Measurements from ENCODE around the gene ABTB2.

The ABTB2 gene

DNA sequence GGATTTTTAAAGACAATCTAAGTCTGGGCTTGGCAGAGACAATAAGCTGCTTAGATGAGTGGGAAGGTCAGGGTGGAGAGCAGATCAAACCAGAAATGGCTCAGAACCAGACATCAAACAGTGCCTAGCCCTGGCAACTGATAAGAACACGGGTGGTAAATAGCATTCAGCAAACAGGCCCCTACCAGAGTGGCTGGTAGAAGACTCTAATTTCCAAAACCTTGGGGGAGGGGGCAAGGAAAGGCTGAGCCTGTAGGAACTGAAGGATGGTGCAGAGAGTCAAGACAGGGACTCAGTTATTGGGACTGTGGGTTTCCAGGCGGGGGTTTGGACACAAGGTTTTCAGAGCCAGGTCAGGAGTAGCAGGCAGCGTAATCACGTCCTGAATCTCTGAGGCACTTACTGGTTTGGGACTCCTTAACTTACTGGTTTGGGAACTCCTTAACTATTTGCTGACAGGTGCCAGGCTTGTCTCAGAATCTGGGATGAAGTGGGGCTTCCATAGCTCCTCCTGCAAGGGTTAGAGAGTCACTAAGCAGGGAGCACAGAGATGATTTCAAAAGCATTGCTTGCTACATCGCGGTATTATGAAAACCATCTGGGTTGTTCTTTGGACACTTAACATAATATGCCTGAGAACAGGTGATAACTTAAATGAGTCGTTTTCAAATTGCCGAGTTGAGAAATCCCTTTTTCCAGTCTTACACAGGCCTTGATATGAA is 5.7 kb upstream of the ABTB2 start:
- DNase-seq (ENCODE audit: low read depth in 2 of 3, low spot score in 2 of 3): no peak

DNA sequence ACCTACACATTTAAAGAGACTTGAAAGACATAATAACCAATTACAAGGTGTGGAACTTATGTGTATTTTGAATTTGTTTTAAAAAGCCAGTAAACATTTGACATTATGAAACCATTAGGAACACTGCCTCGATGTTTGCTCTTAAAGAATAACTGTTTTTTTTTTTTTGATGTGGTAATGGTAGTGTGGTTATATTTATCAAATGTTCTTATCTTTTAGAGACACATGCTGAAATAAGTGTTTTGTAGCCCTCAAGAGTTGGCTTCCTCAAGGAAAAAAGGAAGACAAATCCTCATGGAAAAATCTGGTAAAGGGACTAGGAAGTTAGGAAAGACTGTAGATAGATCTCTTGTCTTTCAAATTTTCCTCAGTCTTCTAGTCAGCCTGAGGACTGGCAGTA is 2.2 kb upstream of the ABTB2 start:
- DNase-seq (ENCODE audit: low read depth in 2 of 3, low spot score in 2 of 3): no peak

DNA sequence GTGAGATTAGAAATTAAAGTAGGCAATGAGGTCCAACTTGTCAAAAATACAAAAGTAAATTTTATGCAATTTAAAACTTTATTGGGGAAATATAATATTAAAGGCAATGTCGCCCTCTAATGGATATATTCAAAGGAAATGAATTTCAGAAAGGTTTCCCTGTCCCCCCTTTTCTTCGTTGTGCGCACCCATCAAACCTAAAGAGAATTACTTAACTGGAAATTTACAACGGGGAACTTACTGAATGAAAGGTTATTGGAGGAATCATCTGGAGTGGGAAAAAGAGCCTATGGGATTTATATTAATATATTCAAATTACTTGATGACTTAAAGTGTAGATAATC is 1.7 kb upstream of the ABTB2 start:
- DNase-seq (ENCODE audit: low read depth in 2 of 3, low spot score in 2 of 3): no peak

DNA sequence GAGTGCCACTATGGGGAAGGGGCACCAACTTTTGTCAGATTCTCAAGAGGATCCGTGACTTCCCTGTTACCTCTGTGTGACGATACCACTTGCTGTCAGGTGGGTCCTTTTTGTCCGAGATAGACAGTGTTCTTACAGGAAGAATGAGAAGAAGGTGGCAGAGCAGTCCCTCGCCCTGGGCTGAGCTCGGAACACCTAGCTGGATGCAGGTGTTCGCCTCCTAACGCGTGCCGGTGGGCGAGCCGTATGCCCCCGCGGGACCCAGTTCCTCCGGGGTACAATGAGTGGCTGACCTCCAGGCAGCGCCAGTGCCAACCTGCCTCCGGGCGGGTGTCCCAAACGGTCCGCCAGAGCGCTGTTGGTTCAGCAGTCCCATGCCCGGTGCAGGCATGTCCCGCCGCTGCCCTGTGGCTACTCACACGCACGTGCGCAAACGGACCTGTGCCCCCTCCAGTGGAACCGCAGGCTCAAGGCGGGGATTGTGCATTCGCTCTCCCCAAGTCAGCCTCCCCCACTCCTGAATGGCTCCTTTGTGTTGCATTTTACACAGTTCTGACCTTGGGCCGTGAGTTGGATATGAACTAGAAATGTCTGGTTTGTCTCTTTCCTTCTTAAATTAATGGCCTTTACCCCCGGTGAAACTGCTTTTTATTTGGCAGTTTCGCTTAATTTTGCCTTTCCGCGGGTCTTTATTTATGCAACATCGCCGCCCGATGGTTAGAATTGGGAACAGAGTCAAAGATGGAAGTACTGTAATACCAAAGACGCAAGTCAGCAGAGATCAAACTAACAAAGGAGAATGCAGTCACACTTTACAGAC is 1.1 kb upstream of the ABTB2 start:
- DNase-seq (ENCODE audit: low read depth in 2 of 3, low spot score in 2 of 3): peak; percentile 23 to 39 (median 28)

DNA sequence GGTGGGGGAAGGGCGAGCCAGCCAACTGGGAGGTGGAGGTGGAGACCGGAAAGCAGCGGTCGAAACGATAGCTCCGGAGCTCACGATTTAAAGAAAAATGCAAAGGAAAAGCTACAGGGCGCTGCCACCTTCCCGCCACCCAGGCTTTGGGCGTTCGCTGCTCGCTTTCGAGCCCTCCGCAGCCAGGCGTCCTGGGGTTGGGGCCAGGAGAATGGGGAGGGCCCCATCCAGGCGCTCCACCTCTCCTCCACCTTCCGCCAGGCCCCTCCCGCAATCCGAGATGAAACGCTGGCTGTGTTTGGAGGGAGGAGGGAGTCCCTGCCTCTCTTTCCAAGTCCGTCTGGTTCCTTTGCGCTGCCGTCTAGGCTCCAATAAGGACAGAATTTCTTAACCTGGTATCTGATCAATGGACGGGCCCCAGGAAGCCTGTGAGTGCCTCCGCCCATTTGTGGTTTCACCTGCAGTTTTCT is 483 bp upstream of the ABTB2 start:
- peak in 1 of 3 experiments; percentile 18 for DNase-seq (ENCODE audit: low read depth in 2 of 3, low spot score in 2 of 3)

DNA sequence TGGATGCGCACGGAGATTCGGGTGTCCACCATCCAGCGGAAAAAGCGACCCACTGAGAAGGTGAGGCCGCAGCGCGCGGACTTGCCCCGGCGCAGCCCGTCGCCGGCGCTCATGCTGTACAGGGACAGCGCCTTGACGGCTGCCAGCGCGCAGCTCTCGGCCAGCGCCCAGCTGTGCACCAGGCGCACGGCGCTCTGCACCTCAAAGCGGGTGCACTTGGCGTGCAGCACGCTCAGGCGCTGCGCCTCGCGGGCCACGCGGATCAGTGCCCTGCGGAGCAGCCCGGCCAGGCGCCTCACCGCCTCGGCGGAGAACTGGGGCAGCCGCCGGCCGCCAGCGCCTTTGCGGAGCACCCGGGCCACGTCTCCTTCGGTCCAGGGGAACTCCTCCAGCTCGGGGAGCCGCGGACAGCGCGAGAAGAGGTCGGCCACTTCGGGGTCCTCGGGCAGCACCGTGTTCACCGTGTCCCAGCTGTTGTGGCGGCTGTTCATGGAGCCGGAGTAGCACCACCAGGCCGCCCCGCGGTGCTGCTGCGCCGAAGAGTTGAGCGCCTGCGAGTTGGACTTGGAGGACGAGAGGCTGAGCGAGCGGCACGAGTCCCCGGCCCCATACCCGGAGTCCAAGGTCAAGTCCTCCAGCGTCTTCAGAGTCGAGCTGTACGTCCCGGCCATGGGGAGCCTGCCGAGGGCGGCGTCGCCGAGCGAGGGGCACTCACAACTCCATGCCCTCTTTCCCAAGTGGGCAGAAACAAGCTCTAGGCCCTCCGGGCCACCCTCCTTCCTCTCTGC is 703 bp downstream of the ABTB2 start:
- DNase-seq (ENCODE audit: low read depth in 2 of 3, low spot score in 2 of 3): peak in 2 of 3 experiments; percentile 12 to 14

DNA sequence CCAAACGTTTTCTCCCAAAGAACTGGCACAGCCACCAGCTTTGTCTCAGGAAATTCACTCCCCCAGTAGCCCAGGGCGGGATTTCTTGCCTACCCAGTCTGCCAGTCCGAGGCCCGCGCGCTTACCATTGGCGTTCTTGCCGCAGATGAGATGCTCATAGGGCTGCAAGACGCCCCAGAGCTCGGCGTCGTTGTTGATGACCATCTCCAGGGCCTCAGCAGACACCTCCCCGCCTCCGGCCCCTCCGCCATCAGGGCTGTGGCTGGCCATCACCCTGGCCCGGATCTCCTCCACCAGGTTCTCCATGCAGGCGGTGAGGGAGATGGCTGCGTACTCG is 1.3 kb downstream of the ABTB2 start:
- DNase-seq (ENCODE audit: low read depth in 2 of 3, low spot score in 2 of 3): no peak

DNA sequence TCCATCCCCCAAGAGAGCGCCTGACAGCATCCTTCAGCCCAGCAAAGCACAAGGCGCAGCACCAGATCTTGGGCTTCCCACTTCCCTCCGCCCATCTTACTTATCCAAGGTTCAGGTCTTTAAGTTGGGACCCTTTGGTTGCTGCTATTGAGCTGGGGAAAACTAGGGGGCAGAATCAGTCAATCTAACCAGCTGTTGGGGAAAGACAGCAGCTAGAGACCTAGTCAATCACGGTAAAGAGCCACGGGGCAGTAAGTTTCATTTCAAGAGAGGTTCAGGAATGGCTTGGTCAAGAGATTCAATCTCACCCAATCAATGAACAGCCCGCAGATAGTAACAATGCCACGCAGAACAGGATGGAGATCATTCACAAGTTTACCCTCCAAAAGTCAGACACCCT is 1.7 kb downstream of the ABTB2 start:
- no peak for DNase-seq (ENCODE audit: low read depth in 2 of 3, low spot score in 2 of 3)

DNA sequence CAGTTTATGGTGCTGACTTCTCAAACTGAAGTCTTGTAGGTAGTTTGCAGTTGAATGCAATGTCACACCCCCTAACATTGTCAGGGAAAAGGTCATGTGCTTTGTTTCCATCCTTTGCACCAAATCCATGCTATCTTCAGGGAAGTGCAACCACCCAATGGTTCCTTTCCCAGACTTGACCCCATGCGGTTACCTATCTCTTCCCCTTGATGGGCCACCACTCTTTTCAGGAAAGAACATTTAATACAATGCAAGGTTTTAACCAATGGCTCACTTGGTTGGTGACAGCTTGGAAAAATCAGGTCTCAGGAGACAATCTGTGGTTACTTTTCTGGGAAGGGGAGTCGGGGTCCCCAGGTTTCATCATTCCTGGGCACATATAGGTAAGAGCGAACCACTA is 2.1 kb downstream of the ABTB2 start:
- no peak for DNase-seq (ENCODE audit: low read depth in 2 of 3, low spot score in 2 of 3)

DNA sequence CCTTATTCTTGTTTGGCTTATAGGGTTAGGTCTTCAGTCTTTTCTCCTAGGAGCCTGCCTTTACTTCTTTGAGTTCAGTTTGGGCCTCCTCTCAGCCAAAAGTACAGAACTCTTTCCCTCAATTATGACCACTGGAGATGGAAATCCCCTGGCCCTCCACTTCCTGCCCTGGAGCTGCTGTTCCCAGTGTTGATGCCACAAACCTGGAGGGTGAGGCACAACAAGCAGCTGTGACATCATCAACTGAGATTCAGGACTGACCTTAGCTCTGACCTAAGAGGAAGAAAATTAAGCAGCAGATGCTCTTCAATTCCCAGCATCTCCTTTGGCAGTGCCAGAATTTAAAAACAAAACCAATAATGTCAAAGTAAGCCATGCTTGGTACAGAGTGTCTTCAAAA is 3.0 kb downstream of the ABTB2 start:
- DNase-seq (ENCODE audit: low read depth in 2 of 3, low spot score in 2 of 3): no peak

DNA sequence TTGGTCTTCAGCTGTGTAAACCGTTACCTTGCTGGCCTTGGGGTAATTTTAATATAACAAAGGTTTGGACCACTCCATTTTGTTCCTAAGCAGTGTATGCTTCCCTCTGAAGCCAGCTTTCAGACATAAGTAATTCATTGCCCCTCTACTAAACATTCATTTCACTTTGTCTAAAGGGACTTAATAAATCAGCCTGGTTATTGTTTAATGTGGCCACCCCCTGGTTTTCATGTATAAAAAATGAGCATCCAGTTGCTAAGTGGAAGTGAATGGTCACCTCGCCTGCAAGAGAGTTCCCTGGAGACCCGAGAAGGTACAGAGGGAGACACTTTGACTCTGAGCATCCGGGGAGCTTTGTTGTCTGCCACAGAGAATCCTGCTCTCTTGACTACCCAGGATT is 3.9 kb downstream of the ABTB2 start:
- DNase-seq (ENCODE audit: low read depth in 2 of 3, low spot score in 2 of 3): no peak

DNA sequence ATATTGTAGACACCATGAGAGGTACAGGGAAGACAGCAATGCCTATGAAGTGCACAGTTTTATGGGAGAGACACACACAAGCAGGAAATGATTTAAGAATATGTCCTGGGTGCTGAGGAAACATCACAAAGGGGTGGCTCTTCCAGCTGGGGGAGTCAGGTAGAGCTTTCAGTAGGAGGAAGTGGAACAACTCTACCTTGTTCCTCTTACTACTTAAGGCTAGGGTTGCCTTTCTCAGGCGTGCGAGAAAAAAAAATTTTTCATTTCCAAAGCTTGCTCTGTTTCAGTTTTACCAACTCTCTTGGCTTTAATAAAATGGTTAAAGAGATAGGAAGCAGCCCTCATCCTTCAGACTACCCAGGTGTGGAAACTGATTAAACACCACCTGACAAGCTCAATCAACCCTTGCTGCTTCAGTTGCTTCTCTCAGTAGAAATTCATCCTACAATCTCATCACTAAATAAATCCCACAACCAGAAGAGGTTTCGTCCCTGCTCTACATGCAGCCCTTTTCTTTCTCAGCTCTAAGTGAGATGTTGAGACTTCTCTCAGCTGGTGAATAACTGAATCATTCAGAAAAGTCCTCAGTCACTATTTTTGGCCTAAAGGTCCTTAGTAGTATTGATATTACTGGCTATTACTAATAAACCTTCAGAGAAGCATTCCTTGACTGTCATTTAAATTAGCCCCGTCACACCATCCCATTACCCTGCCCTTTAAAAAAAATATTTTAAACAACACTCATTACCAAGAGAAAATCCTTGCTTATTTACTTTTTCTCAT is 5.9 kb downstream of the ABTB2 start:
- no peak for DNase-seq (ENCODE audit: low read depth in 2 of 3, low spot score in 2 of 3)

DNA sequence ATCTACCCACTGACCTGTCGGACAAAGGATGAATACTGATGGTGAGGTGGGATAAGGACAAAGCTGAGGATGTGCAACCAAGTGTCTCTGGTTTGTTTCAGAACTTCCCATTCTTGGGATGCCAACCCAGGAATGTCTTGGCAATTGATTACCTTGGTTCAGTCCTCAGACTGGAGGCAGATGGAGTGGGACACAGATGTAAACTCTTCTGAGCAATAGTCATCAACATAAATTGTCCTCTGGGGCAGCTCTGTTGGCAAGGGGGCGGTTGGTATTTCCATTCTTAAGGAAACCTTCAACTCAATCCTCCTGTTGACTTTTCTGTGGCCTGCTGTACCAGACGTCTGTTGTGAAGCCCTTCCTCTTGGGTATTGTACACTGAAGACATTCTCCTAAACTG is 6.8 kb downstream of the ABTB2 start:
- no peak for DNase-seq (ENCODE audit: low read depth in 2 of 3, low spot score in 2 of 3)

DNA sequence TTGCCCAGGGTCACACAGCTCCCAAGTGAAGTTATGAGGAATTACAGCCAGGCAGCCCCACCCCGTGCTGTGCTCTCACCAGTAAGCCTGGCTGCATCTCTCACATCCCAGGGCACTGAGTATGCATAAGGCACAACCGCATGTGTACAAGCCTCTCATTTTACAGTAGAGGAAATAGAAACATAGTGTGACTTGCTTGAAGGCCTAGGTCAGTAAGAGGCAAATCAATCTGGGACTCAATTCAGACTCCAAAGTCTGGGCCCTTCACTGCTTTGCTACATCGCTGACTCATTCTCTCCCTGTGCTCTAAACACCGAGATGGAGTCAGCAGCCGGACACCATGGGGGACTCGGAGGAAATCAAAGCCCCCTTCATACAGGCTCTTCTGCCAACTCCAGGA is 7.9 kb downstream of the ABTB2 start:
- DNase-seq (ENCODE audit: low read depth in 2 of 3, low spot score in 2 of 3): no peak

DNA sequence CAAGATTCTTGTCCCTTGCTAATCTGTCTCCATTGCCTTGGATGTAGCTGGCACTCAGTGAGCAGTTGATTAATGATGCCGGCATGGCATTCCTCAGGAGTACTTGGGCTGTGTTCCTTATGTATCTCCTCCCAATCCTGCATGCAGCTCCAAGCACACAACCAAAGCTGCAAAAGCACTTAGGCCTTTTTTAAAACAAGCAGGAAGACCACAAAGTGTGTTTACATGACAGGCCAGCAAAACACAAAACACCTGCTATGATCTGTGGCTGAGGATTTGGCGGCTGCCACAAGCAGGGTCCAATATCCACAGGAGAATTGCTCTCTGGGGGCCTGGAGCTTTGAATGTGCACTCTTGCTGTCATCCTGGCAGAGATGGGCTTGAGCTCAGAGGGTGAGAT is 8.9 kb downstream of the ABTB2 start:
- DNase-seq (ENCODE audit: low read depth in 2 of 3, low spot score in 2 of 3): no peak

DNA sequence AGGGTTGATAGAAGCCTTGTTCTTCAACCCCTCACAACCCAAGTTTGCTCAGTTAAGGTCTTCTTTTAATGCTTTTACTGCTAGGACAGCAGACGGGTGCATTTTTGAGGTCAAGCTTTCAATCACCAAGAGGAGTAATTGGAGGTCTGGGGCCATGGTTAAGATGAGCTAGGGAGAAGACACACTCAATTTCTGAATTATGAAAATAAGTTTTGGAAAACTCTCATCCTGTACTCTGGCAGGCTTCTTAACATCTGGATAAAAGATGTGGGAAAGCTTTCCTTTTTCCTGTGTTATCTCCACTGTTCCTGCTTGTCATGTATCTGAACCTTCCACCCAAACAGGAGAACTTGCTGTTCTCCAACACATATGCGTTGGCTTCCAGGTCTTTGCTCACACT is 9.7 kb downstream of the ABTB2 start:
- no peak for DNase-seq (ENCODE audit: low read depth in 2 of 3, low spot score in 2 of 3)

DNA sequence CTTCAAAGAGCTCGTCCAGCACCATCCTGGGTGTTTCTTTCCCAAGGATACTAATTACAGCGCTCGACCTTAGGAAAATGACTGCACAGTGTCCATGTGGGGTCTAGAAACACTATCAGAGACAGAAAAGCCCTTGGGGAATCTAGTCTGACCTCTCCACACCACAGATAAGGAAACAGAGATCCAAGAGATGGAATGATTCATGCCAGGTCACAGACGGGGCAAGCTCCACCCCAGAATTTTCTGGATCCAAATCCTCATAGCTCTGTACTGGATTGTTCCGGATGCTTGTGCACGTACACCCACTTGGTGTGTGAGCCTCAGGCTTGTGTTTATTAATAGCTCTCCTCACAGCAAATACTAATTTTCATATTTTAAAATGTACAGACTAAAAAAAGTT is 11.3 kb downstream of the ABTB2 start:
- no peak for DNase-seq (ENCODE audit: low read depth in 2 of 3, low spot score in 2 of 3)

DNA sequence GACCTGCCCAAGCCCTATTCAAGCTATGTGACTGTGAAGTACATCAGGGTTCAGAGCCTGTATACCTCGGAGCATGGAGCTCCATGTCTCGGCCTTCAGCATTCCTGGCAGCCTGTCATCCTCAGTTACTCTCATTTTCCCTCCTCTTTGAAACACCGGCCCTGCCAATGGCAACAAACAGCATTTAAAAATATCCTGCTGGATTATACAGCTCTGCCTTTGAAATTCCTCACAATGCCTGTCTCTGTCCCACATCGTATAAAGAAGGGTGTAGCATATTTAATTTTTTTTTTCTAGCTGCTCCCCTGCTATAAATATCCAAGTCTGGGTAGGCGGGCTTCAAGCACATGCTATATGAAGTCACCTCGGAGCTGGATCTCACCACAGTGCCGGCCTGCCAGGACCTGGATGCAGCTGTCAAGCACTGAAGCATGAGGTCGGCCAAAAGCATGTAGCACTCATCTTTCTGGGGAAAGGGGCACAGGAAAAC is 11.8 kb downstream of the ABTB2 start:
- DNase-seq (ENCODE audit: low read depth in 2 of 3, low spot score in 2 of 3): no peak

DNA sequence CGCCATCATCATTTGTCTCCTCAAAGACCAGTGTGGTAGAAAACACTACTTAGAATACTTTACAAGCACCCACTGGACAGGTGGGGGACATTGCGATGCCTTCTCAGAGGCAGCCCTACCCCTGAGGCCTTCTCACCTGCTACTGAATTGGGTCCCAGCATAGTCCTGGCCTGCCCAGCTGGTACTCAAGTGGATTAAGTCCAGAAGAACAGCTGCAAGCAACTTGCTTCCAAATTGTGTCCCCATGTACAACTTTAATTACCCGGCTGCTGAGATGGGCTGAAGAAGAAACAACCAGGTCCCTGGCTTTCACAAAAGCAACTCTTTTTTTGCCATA is 12.3 kb downstream of the ABTB2 start:
- no peak for DNase-seq (ENCODE audit: low read depth in 2 of 3, low spot score in 2 of 3)

DNA sequence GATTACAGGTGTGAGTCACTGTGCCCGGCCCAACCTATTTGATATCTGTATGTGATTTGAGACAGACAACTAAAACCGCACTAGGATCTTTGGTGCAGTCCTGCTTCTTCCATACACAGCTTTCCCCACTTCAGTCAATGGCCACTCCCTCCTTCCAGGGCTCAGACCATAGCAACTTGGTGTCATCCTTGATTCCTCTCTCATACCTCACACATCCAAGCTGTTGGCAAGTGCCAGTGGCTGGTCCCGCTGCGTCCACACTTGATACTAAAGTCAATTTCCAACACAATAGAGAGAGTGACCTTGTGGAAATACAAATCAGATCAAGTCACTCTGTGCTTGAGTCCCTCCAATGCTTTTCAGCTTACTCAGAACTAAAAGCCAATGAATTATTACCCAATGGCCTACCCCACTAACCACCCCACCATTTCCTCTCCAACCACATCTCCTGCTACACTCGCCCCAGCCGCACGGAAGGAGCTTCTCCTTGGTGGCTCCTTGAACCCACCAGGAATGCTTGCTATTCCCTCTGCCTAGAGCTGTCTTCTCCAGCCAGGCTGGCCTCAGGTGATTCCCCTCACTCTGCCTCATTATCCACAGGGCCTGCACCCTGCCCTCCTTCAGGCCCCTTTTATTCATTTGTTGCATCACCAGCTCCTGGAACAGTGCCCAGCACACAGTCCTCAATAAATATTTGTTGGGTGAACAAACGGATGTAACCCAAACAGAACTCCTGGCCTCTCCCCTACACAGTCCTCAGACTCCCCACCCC is 12.9 kb downstream of the ABTB2 start:
- DNase-seq (ENCODE audit: low read depth in 2 of 3, low spot score in 2 of 3): no peak

DNA sequence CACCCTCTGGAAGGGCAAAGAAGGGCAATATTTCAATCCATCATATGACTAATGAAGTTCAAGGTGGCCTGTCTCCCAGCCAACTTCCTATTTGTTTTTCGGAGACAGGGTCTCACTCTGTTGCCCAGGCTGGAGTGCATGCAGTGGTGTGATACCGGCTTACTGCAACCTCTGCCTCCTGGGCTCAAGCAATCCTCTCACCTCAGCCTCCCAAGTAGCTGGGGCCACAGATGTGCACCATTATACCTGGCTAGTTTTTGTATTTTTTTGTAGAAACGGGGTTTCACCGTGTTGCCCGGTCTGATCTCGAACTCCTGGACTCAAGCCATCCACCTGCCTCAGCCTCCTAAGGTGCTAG is 13.4 kb downstream of the ABTB2 start:
- DNase-seq (ENCODE audit: low read depth in 2 of 3, low spot score in 2 of 3): no peak
